Stimulated activated CD8-positive, alpha-beta memory T cell treated with anti-CD3 and anti-CD28 coated beads, Interleukin-12 subunit alpha, Interleukin-12 subunit beta, amount 100 ng/mL, for 1 hour (primary cell): ENCODE data around the gene CHTF18.
"Not testable (repeated sequence)": the region's sequence is repeated elsewhere in the genome, so short reads cannot be mapped to it uniquely, and the experiment has no call there.

Source experiments
- DNase-seq: peaks from one replicate; pipeline ENCODE4 v3.0.0-alpha.2; 2020; ENCODE audit warnings: low read depth

Gene CHTF18

GRCh38 chr16:808085-808386 lies 19.6 kb downstream of the CHTF18 start:
- no peak for DNase-seq

GRCh38 chr16:813204-813915 lies 24.9 kb downstream of the CHTF18 start:
- peak; percentile 27 for DNase-seq

- DNase-seq = no peak
These were observed 25.5 kb downstream of the CHTF18 start for GRCh38 chr16:813916-814412.

- DNase-seq = no peak
These were observed 26.6 kb downstream of the CHTF18 start for GRCh38 chr16:814974-815373.

- DNase-seq = no peak
These were observed 27.4 kb downstream of the CHTF18 start for GRCh38 chr16:815861-816260.

GRCh38 chr16:817001-817906 lies 28.8 kb downstream of the CHTF18 start:
- no peak for DNase-seq

- no peak for DNase-seq
These were observed 29.7 kb downstream of the CHTF18 start for GRCh38 chr16:818132-818531.

- no peak for DNase-seq
These were observed 30.2 kb downstream of the CHTF18 start for GRCh38 chr16:818592-818991.

GRCh38 chr16:819336-820043 lies 31.1 kb downstream of the CHTF18 start:
- DNase-seq = peak; percentile 15

- not testable (repeated sequence) for DNase-seq
These were observed 31.6 kb downstream of the CHTF18 start for GRCh38 chr16:820044-820408.

- DNase-seq = no peak
These were observed 32.3 kb downstream of the CHTF18 start for GRCh38 chr16:820748-821147.

GRCh38 chr16:821751-822150 lies 33.3 kb downstream of the CHTF18 start:
- DNase-seq = no peak

GRCh38 chr16:822174-822908 lies 33.9 kb downstream of the CHTF18 start:
- DNase-seq = no peak

- no peak for DNase-seq
These were observed 34.5 kb downstream of the CHTF18 start for GRCh38 chr16:822909-823297.

GRCh38 chr16:824194-824593 lies 35.8 kb downstream of the CHTF18 start:
- no peak for DNase-seq

- no peak for DNase-seq
These were observed 36.2 kb downstream of the CHTF18 start for GRCh38 chr16:824601-825000.

- no peak for DNase-seq
These were observed 37.1 kb downstream of the CHTF18 start for GRCh38 chr16:825341-826061.

- DNase-seq = no peak
These were observed 39.1 kb downstream of the CHTF18 start for GRCh38 chr16:827513-827912.

- no peak for DNase-seq
These were observed 40.5 kb downstream of the CHTF18 start for GRCh38 chr16:828891-829290.

- no peak for DNase-seq
These were observed 41.9 kb downstream of the CHTF18 start for GRCh38 chr16:830107-830870.
